DND-41 (cell line): Measurements from ENCODE around the gene ZNF705A.
"Not testable (repeated sequence)": the region's sequence is repeated elsewhere in the genome, so short reads cannot be mapped to it uniquely, and the experiment has no call there.

ENCODE experiments used
- ATAC-seq: fragments of 200-7000 bp; cut with Tn5 transposase; 3 replicates; pipeline ENCODE4 v1.9.1; 2021; ENCODE audit warnings: low read depth; ENCODE audit not compliant: insufficient read depth
- DNase-seq: peaks from one replicate; pipeline ENCODE4 v3.0.0-alpha.2; 2020
- H2AFZ ChIP-seq: 2 replicates; pipeline ENCODE4 v1.6.0; 2012; ENCODE audit warnings: low read depth, low read length
- H3K27ac ChIP-seq: 2 replicates; pipeline ENCODE4 v1.5.1; 2012; ENCODE audit warnings: low read length, inconsistent platforms
- H3K27me3 ChIP-seq: fragments of 200-600 bp; sonication (generic); 2 replicates; pipeline ENCODE4 v1.6.0; 2012; ENCODE audit warnings: low read length, mild to moderate bottlenecking, inconsistent platforms; ENCODE audit not compliant: insufficient read depth, poor library complexity
- H3K36me3 ChIP-seq: 2 replicates; pipeline ENCODE4 v1.5.1; 2012; ENCODE audit warnings: low read length, inconsistent platforms; ENCODE audit not compliant: insufficient read depth
- H3K4me1 ChIP-seq: 2 replicates; pipeline ENCODE4 v1.5.1; 2012; ENCODE audit warnings: mild to moderate bottlenecking, low read length; ENCODE audit not compliant: insufficient read depth
- H3K4me2 ChIP-seq: 2 replicates; pipeline ENCODE4 v1.6.0; 2012; ENCODE audit warnings: mild to moderate bottlenecking, moderate library complexity, low read length, inconsistent platforms; ENCODE audit not compliant: insufficient read depth
- H3K4me3 ChIP-seq, 2 experiments: fragments of 200-600 bp in 1 of 2; shearing (Covaris generic) in 1 of 2; 2 replicates each; pipeline ENCODE4 v1.5.1; 2012 to 2016; ENCODE audit warnings: inconsistent platforms in 2 of 2, low read length in 2 of 2, mild to moderate bottlenecking in 2 of 2, low read depth in 1 of 2, moderate library complexity in 1 of 2
- H3K79me2 ChIP-seq: 2 replicates; pipeline ENCODE4 v1.6.0; 2012; ENCODE audit warnings: low read length, inconsistent platforms; ENCODE audit not compliant: insufficient read depth
- H3K9ac ChIP-seq: 2 replicates; pipeline ENCODE4 v1.6.0; 2012; ENCODE audit warnings: low read depth, mild to moderate bottlenecking, inconsistent platforms, low read length, moderate library complexity
- H3K9me3 ChIP-seq: 2 replicates; pipeline ENCODE4 v1.5.1; 2012; ENCODE audit warnings: low read length, moderate library complexity, mild to moderate bottlenecking, inconsistent platforms; ENCODE audit not compliant: insufficient read depth, severe bottlenecking
- H4K20me1 ChIP-seq: 2 replicates; pipeline ENCODE4 v1.6.0; 2012; ENCODE audit warnings: low read length; ENCODE audit not compliant: insufficient read depth

Gene ZNF705A

GRCh38 chr12:8229486-8229885, 72.7 kb downstream of the ZNF705A start:
- not testable (repeated sequence) for H4K20me1 ChIP-seq, H3K4me3 ChIP-seq, H2AFZ ChIP-seq, H3K27ac ChIP-seq, H3K4me1 ChIP-seq, H3K9me3 ChIP-seq, ATAC-seq, DNase-seq, H3K4me2 ChIP-seq, H3K27me3 ChIP-seq, H3K9ac ChIP-seq, H3K79me2 ChIP-seq, H3K36me3 ChIP-seq
